Frontal cortex (tissue), 4 donors: Measurements from ENCODE around the gene PYCARD. TPM values are rescaled to one million over a fixed set of nuclear protein-coding genes. Genes with fewer than 3 reads are reported as not detected.
"Not testable (repeated sequence)": the region's sequence is repeated elsewhere in the genome, so short reads cannot be mapped to it uniquely, and the experiment has no call there.

Experiments used
- DNase-seq, 2 donors: peaks; one replicate each; pipeline ENCODE4 v3.0.0; 2012; ENCODE audit warnings: low spot score in 2 of 2
- FAIRE-seq: peaks from 2 replicates; lab custom pipeline; 2012; peaks lifted over from hg19 to GRCh38; lab: Jason Lieb, UNC
- total RNA-seq: library from RNA; depleted of rRNA; stranded (reverse); fragments of >200 nt; gene quantifications from one replicate; pipeline ENCODE4 v1.2.3, GENCODE V29; 2014
- donor health status: control.
- donor health status: control.
- donor health status: control.

Gene PYCARD
- total RNA-seq, 1 donor from 2014 or later, result 1.6 TPM

DNA sequence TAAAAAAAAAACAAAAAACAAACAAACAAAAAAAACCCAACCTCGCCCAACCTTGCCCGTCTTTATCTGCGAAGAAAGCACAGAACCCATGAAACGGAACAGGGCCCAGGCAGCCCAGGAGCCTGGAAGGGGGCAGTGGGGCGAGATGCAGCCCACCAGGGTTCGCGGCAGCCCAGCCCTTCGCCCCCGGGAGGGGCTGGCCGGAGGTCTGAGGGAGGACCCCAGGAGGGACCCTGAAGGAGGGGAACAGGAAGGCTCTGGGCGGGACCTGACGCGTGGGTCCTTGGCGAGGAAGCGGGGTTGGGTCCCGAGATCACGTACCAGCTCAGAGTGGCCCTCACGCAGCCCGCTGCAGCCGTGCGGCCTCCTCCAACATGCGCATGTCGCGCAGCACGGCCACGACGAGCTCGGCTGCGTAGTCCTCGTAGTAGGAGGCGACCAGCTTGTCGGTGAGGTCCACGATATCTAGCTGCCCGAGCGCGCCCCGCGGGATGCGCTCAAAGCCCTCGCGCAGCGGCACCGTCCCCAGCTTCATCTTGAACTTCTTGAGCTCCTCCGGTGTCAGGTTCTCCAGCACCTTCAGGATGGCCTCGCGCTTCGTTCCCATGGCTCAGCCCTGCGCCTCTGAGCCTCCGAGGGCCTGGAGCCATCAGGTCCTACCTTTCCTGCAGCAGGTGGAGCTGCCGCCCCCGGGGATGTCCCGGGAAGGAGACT is 14.0 kb upstream of the PYCARD start, which contains the start of gene PYDC1:
Gene PYDC1 (minus strand): TSS at position 714 of the 714 bp plus-strand sequence. CDS start 107 bp downstream, at position 607.
- DNase-seq, result no peak
- FAIRE-seq, result no peak

DNA sequence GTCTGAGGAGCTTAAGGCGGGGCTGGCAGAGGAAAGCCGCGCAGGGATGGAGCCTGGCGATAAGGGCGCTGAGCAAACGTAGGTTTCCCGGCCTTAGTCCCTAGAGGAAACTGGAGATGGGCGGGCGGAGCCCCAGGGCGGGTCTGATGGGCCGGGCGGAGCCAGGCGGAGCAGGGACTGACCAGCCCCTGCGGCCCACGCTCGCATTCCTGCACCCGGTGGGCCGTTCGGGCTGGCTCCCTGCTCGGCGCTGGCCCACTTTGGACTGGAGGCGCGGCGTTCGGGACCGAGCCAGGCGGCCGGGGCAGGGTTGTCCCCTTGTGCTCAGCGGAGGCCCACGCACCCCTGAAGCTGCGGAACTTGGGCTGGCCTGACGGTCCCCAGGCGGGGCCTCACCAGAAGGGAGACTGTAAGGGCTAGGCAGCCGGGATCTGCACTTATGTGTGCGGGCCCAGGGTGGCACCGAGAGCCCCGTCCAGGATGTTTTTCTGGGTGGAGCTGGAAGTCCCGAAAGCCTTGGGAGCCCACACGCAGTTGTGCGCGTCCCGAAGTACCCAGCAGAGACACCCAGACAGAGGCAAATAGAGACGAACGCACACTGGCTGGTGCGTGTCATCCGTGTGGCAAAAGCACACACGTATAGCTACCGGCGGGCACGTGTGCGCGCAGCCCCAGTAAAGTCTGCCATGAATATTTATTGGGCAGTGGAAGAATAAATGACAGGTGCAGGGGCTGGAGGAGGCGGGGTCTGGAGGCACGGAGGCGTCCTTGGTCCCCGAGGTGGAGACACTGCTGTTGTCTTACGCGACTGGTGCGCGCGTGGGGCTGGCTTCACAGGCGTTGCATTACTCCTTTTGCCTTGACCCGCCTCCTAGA is 13.0 kb upstream of the PYCARD start:
- no peak for FAIRE-seq
- DNase-seq, result peak; percentile 64 to 70

DNA sequence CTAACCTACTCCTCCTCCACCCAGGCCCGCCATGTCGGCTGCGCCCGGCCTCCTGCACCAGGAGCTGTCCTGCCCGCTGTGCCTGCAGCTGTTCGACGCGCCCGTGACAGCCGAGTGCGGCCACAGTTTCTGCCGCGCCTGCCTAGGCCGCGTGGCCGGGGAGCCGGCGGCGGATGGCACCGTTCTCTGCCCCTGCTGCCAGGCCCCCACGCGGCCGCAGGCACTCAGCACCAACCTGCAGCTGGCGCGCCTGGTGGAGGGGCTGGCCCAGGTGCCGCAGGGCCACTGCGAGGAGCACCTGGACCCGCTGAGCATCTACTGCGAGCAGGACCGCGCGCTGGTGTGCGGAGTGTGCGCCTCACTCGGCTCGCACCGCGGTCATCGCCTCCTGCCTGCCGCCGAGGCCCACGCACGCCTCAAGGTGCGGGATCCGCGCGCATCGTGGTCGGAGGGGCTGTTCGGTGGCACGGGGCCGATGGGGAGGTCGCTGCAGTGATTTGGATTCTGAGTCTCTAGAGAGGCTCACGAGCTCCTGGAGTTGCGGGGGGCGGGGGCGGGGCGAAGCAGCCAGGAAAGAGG is 12.2 kb upstream of the PYCARD start:
- FAIRE-seq (no peak), DNase-seq (no peak)

DNA sequence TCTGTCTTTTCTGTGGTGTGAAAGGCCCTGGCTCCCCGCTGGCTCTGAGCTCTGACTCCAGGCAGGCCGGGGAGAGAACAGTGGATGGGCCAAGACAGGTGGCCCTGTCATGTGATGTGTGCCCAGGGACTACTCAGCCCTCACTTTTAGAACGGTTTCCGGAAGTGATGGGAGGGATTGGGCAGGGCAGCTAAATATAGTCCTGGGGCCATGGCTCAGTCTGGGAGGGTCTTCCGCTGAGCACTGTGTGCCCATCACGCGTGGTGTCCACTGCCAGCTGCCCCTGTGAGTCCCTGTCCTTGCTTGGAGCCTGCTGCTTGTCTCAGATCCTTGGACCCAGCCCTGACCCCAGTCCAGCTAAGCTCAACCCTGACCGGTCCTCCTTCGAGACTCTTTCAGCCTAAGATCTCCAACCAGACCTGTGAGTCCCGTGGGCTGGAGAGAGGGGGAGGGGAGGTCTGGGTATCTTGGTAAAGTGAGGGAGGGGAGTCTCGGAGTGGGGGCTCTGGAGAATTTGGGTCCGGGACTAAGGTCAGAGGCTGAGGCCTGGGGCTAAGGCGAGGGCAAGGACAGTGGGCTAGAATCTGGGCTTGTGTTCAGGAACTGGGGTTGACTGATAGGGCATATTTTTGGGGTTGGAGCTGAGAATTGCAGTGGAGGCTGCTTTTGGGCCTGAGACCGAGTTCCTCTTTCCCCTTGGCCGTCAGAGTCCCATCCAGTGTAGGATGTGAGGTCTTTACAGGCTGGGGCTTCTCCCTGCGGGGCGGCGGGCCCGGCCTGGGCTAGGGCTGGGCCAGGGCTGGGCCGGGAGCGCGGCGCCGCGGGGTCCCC is 11.5 kb upstream of the PYCARD start, which contains the start of gene TRIM72:
Gene TRIM72 (plus strand): TSS at position 243 of the 831 bp plus-strand sequence. CDS start 620 bp downstream, outside the sequence.
- FAIRE-seq, result no peak
- DNase-seq, result no peak

DNA sequence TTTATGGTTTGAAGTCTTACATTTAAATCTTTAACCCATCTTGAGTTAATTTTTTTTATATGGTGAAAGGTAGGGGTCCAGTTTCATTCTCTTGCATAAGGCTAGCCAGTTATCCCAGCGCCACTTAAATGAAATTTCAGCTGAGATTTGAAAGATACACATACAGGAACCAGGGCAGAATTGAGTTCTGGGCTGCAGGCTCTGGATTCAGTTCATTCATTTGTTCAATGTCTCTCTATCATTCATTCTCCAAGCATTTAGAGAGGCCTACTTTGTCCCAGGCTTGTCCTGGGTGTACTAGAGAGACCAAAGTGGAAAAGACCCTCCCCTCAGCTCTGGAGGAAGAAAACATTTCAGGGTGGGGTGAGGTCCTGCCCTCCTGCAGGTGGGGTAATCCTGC is 10.8 kb upstream of the PYCARD start:
- FAIRE-seq (no peak), DNase-seq (no peak)

DNA sequence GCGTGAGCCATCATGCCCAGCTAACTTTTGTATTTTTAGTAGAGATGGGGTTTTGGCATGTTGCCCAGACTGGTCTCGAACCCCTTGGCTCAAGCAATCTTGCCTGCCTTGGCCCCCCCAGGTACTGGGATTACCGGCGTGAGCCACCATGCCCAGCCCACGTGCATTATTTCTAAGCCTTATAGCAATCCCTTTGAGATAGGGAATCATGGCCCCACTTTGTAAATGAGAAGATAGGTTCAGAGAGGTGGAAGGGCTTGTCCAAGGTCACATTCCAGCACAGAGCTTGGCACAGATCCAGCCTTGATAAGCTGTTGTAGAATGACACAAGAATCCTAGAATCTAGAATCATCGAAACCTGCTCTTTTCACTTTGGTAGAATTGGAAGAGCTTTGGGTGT is 4.2 kb upstream of the PYCARD start:
- no peak for DNase-seq
- no peak for FAIRE-seq

DNA sequence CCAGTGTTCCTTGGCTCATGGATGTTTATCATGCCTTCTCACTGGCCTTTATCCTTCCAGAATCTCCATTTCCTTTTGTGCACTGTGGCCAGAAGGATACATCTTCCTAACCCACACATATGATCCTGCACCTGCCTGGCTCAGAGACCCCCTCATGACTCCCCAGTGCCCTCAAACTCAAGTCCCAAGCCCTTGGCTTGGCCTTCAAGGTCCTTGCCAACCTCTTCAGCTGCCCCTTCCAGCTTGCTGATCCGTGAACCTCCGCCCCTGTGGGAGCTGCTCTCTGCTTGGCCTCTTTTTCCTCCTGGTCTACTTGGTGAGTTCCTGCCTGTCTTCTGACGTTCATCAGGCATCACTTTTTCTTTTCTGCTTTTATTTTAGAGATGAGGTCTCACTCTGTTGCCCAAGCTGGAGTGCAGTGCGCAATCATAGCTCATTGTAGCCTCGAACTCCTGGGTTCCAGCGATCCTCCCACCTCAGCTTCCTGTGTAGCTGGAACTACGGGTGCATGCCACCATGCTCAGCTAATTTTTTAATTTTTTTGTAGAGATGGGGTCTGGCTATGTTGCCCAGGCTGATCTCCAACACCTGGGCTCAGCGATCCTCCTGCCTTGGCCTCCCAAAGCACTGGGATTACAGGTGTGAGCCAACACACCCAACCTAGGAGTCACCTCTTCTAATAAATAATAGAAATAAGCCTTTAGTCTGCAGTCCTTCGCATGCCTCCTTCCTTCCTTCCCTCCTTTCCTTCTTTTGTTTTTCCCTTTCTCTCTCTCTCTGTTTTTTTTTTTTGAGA is 2.5 kb upstream of the PYCARD start:
- DNase-seq (no peak), FAIRE-seq (no peak)

DNA sequence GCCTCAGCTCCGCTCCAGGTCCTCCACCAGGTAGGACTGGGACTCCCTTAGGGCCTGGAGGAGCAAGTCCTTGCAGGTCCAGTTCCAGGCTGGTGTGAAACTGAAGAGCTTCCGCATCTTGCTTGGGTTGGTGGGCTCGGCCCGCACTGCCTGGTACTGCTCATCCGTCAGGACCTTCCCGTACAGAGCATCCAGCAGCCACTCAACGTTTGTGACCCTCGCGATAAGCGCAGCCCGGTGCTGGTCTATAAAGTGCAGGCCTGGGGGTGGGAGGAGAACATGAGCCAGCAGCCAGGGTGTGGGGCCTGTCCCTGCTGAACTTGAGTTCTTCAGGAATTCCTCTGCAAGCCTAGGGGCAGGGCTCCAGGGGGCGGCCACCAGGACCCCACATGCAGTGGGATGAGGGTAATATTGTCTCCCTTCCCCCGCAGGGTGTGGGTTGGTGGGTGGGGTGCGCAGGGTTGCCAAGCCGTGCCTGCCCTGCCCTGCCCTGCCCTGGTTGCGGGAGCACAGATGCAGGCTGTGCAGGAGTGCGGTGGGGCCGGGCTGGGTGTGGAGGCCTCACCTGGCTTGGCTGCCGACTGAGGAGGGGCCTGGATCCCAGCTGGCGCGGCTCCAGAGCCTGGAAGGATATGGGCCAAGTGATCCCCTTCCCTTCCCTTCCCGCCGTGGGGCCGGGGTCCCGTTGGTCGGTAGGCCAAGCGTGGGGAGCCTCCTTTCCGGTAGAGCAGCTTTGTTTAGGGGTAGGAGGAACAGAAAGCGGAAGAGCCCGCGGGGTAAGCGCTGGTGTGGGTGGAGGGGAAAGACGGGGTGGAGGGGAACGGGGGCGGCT is 762 bp downstream of the PYCARD start:
- DNase-seq (no peak), FAIRE-seq (no peak)

DNA sequence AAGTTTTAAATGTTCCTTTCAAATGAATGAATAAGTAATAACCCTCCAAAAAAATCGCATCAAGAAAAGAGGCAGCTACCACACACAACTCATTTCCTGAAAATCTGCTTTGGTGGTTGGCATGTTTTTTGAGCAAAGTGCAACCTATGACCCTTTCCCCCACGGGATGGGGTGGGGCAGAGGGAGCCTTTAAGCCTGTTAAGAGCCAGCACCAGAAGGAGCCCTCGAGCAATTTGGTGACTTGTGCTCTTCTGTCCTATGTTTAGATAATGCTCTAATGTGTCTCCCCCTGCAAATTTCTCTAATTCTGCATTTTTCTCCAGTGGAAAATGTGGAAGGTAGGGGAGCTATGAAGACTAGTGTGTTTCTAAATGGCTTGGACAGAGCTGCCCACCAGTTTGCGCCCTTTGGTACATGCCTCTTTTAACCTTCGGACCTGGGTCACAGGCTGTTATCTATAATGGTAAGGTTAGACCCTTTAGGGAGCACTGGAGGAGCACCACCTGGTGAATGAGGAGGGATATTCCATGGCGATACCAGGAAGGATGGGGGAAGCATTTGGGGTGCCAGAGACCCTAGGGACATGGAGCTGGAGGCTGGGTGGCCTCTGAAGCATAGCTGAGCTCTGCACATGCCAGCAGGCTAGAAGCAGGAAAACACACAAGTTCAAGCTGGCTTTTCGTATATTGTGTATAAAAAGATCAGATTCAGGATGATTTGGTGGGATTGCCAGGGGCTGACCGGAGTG is 1.6 kb downstream of the PYCARD start:
- FAIRE-seq (no peak), DNase-seq (no peak)

DNA sequence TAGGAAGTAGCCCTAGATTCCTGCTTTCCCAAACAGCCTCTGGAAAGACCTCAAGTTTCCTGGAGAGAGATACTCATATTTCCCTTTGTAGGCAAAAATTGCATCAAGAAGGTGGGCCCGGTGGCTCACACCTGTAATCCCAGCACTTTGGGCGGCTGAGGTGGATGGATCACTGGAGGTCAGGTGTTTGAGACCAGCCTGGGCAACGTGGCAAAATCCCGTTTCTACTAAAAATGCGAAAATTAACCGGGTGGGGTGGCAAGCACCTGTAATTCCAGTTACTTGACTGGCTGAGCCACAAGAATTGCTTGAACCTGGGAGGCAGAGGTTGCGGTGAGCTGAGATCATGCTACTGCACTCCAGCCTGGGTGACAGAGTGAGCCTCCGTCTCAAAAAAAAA is 2.4 kb downstream of the PYCARD start:
- DNase-seq, FAIRE-seq: not testable (repeated sequence)

DNA sequence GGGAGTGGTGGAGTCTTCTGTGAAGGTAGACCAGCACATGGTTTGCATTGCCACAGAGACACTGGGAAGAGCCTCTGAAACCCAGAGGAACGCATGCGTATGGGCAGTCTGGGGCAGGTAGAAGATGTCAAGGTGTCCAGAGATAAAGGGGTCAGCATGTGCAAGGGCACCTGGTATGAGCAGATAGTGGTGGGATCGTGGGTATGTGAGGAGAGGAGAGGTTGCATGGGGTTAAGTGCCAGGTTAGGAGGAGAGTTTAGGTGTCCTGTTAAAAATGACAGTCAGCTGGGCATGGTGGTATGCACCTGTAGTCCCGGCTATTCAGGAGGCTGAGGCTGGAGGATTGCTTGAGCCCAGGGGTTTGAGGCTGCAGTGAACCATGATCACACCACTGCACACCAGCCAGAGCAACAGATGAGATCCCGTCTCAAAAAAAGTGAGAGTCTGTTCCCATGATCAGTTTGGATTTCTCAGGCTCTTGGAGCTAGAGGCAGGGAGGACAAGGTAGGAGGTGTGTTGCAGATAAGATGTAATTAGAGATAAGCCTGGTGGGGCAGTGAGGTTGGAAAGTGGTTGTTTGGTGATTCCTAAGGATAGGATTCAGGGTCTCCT is 3.0 kb downstream of the PYCARD start:
- FAIRE-seq, result no peak

DNA sequence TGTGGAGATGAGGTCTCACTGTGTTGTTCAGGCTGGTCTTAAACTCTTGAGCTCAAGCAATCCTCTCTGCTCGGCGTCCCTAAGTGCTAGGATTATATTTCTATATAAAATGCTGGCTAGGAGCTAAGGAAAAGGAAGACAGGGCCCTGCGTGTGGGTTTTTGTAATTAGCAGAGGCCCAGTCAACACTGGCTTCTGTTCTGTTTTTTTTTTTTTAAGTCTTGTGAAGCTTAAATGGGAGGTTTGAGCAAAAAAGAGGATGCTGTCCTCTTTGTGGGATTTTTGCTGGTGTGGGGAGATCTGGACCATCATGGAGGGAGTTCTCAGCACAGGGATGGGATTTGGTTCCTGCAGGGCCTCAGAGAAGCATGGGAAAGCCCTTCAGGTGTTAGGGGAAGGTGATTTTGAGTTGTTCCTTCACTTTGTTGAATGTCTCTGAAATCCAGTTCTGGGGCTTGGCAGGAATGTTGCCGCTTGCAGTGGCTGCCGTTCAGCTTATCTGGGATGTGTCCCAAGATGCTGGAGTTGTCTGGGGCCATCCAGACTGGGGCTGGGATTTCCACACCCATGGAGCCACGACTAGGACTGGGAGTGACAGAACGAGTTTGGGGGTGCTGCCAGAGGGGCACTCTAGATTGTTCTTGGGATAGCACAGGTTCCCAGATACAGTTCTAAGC is 4.2 kb downstream of the PYCARD start:
- no peak for DNase-seq
- FAIRE-seq, result no peak

More for the DNA sequence above, 3.0 kb downstream of the PYCARD start:
- DNase-seq, result no peak

DNA sequence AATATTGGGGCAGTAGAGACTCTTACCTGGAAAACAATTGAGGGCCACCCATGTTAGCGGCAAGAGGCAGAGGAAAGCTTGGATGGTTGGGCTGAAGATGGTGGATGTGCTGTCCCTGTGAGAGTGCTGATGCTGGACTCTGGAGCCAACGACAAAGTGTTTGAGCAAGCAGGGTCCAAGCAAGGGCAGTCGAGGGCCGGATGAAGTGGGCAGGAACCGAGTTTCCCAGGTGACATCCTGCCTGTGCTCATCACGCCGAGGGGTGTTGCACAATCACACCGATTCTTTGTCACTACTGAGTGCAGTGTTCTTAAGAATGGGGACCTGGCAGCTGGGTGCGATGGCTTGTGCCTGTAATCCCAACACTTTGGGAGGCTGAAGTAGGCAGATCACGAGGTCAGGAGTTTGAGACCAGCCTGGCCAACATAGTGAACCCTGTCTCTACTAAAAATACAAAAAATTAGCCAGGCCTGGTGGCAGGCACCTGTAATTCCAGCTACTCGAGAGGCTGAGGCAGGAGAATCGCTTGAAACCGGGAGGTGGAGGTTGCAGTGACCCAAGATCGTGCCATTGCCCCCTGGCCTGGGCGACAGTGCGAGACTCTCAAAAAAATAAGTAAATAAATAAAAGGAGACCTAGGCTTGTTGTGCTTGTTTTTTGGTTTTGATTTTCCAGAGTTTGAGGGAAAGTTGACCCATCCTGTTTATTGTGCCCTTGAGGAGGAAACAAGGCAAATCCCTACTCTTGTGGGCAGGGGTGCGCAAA is 6.1 kb downstream of the PYCARD start:
- DNase-seq (no peak), FAIRE-seq (no peak)

DNA sequence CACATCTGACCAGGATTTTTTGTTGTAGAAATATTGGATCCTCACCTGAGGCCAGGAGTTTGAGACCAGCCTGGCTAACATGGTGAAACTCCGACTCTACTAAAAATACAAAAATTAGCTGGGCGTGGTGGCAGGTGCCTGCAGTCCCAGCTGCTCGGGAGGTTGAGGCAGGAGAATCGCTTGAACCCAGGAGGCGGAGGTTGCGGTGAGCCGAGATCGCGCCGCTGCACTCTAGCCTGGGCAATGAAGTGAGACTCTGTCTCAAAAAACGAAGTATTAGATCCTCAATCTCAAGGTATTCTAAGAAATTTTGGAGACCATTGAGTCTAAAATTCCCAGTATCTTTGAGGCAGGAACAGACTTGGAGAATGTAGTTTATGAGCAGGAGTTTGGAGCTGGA is 6.7 kb downstream of the PYCARD start:
- FAIRE-seq, DNase-seq: not testable (repeated sequence)

DNA sequence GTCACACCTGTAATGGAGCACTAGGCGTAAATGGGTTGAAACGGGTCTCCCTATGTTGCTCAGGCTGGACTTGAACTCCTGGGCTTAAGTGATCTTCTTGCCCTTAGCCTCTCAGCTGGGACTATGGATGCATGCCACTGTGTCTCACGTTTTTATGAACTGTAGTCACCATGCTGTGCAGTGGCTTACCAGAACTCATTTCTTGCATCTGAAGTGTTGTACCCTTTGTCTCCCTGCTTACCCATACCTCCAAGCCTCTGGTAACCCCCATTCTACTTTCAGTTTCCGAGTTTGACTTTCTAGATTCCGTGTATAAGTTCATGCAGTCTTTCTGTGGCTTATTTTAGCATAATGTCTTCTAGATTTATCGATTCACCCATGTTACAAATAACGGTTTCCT is 7.7 kb downstream of the PYCARD start:
- FAIRE-seq, result no peak
- no peak for DNase-seq

DNA sequence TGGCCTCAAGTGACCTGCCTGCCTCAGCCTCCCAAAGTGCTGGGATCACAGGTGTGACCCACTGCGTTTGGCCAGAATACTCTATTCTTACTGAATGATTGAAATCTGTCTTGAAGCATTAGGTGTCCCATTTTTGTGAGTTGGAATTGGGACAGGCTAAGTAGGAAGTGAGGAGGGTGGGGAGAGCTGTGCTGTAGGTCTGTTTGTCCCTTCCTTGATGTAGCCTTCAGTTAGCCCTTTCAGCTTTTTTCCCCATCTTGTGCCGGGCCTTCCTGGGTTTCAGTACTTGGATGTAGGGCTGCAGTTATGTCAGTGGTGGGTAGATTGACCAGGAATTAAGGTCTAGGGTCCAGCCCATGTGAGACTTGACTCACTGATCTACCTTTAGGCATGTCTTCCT is 8.7 kb downstream of the PYCARD start:
- DNase-seq, result no peak
- FAIRE-seq, result no peak
